ENCODE data around the gene CFB.

The CFB gene

GRCh38 chr6:31949926-31950548 lies 4.1 kb downstream of the CFB start:
- no peak for DNase-seq

DNA sequence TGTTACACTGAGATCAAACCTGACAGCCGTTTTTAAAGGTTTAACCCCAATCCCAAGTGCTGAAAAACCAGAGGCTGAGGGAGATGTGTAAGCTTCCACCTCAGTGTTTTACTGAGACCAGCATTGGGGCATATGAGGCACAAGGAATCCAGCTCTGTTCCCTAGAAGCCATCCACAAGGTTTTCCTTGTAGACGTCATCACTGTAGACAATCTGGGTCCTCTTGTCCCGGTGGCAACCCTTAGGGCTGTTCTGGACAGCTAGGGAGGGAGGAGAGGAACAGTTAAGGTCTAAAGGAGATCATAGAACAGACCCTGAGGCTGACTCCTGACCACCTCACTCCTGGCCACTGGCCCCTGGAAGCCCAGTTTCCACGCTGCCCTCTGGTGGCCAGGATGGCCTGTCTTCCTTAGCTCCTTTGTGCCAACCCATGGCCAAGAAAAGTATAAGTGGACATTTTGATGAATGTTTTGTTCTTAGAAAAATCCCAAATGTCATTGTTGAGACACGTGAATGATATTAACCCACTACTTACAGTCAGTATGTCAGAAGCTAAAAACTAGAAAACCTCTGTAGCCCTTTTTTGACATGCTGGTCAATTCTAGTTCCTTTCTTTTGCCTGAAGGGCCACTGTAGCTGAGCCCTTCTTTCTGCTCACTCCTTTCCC lies 6.4 kb downstream of the CFB start:
- DNase-seq, result peak; percentile 6

GRCh38 chr6:31952890-31953289 lies 7.0 kb downstream of the CFB start:
- DNase-seq, result no peak

DNA sequence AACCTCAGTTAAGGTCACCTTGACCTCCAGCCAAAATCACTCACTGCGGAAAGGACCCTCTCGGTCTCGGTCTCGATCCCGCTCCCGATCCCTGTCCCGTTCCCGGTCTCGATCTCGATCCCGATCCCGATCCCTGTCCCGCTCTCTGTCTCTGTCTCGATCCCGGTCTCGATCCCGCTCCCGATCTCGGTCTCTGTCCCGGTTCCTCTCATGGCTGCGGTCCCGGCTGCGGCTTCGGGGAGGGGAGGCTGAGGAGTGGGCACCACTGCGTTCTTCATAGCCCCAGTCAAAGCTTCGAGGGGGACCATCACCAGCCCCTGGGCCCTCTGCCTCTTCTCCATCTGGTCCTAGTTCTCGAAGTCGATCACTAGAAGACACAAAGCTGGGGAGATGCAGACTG lies 8.6 kb downstream of the CFB start:
- no peak for DNase-seq

DNA sequence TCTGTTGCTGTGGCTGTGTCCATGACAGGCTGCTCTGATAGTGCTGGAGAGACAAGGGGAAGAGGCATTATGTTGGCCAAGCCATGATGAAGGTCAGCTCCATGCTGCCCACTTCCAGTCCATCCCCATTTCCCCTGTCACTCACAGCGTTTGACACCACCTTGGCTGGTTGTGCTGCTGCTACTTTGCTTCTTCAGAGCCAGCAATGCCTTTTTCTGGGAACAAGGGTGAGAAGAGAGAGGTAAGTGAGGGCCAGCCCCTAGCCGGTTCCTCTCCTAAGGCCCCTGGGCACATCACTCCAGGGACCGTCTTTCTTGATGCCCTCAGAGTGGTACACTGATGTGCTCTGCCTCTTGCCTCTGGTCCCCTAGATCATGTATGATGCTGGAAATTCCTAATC lies 10.9 kb downstream of the CFB start:
- no peak for DNase-seq

GRCh38 chr6:31958412-31958740 lies 12.5 kb downstream of the CFB start:
- DNase-seq, result no peak

GRCh38 chr6:31958741-31959739 lies 13.1 kb downstream of the CFB start, which contains the start of the genes NELFE and SKIC2:
Gene NELFE (minus strand): TSS chr6:31958971. CDS start chr6:31958446, 525 bp downstream.
Gene SKIC2 (plus strand): TSS chr6:31959175. CDS start chr6:31959193, 18 bp downstream.
- DNase-seq, result peak; percentile 95

GRCh38 chr6:31961616-31962015 lies 15.7 kb downstream of the CFB start:
- DNase-seq, result no peak

- DNase-seq, result no peak
Observed at GRCh38 chr6:31963921-31964320, 18.0 kb downstream of the CFB start.

- no peak for DNase-seq
Observed at GRCh38 chr6:31965700-31966099, 19.8 kb downstream of the CFB start.

DNA sequence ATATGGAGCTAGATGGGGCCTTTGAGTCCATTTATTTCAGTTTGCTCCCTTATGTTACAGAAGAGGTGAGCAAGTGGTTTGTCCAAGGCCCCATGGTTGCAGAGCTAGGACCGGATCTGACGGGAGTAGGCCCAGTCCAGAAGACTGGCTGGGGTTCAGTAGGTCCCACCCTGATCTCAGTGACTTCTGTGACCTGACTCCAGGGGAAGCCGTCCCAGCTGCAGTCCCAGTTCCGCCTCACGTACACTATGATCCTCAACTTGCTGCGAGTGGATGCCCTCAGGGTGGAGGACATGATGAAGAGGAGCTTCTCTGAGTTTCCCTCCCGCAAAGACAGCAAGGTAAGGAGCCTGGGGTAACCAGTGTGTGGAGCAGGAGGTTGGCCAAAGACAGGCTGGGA lies 20.6 kb downstream of the CFB start:
- DNase-seq, result no peak

- no peak for DNase-seq
Observed at GRCh38 chr6:31966997-31967925, 21.4 kb downstream of the CFB start.

GRCh38 chr6:31967926-31968320 lies 22.0 kb downstream of the CFB start:
- no peak for DNase-seq

- no peak for DNase-seq
Observed at GRCh38 chr6:31968326-31968725, 22.4 kb downstream of the CFB start.

DNA sequence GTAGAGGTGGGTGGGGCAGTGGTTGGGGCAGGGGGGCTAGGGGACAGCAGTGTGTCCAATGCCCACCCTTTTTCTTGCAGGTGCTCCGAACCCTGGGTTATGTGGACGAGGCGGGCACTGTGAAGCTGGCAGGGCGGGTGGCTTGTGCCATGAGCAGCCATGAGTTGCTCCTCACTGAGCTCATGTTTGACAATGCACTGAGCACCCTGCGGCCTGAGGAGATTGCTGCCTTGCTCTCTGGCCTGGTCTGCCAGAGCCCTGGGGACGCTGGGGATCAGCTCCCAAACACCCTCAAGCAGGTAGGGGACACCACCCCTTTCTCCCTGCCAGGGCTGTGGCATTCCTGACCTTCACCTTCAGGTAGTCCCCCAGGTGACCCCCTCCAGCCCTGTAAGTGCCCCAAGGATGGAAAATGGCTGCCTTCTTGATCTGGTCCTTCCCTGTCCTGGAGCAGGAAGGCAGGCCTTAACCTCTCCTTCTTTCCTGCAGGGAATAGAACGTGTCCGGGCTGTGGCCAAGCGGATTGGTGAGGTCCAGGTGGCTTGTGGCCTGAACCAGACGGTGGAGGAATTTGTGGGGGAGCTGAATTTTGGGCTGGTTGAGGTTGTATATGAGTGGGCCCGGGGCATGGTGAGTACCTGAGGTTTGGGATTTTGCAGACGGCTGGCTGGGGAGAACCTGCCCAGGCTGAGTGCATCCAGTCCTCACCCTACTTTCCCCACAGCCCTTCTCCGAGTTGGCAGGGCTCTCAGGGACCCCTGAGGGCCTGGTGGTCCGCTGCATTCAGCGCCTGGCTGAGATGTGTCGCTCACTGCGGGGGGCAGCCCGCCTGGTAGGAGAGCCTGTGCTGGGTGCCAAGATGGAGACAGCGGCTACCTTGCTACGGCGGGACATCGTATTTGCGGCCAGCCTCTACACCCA lies 23.2 kb downstream of the CFB start:
- no peak for DNase-seq

- no peak for DNase-seq
Observed at GRCh38 chr6:31969712-31970603, 24.1 kb downstream of the CFB start.

GRCh38 chr6:31970604-31971271 lies 24.8 kb downstream of the CFB start:
- no peak for DNase-seq

DNA sequence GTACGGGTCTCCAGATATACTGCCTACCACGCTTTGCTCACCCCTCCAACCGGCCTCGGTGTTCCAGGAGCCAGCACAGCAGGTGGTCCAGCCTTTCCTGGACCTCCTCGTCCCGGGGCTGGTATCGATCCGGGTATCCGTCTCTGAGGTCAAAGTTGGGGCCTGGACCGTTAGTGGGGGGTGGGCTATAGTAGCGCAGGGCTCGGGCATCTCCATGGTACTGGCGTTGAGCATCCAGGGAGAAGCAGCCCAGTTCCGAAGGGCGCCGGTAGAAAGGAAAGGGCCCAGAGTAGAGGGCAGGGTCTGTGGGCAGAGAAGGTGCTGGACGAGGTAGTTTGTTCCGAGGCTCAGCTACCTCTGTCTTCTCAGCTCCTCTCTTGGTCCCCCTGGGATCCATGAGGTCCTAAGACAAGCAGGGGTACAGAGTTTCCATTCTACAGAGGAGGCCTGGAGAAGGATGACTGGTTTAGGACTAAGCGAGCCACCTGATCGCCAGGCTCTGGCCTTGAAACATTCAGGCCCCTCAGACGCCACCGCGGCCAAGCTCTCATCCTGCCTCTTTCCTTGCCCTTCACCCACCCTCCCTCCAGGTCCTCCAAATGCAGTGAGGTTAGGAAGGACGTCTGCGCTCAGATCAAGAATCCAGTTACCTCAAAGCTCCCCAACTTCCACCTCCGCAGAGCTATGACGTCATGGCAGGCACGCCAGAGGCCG lies 25.5 kb downstream of the CFB start:
- DNase-seq, result no peak
